SIG-M5 treated with dmso at 0.1 percent for 504 hours (cell line): ENCODE measurements around the gene CREG2.
"Not testable (repeated sequence)": the region's sequence is repeated elsewhere in the genome, so short reads cannot be mapped to it uniquely, and the experiment has no call there.

Experiments used
- DNase-seq: peaks from one replicate; lab custom pipeline; 2025; ENCODE audit not compliant: unreplicated experiment; lab: John Stamatoyannopoulos, UW

Gene CREG2

DNA sequence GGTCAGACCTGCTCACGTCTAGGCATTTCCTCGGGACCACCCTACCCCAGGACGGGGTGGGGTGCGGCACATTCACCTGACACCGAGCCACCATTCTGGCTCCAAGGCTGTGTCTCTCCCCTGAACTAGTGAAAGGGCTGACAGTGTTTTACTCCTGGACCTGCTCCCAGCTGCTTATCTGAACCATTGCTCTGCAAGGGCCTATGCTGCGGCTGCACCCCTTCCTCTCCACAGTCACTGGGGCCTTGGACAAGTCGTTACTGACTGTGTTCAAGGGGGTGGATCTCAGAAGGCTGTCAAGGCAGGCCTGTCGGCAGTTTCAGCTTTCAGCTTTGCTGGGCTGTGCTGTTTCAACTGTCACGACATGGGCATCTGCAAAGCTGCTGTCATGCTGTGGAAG lies 11.7 kb downstream of the CREG2 start:
- DNase-seq: no peak

DNA sequence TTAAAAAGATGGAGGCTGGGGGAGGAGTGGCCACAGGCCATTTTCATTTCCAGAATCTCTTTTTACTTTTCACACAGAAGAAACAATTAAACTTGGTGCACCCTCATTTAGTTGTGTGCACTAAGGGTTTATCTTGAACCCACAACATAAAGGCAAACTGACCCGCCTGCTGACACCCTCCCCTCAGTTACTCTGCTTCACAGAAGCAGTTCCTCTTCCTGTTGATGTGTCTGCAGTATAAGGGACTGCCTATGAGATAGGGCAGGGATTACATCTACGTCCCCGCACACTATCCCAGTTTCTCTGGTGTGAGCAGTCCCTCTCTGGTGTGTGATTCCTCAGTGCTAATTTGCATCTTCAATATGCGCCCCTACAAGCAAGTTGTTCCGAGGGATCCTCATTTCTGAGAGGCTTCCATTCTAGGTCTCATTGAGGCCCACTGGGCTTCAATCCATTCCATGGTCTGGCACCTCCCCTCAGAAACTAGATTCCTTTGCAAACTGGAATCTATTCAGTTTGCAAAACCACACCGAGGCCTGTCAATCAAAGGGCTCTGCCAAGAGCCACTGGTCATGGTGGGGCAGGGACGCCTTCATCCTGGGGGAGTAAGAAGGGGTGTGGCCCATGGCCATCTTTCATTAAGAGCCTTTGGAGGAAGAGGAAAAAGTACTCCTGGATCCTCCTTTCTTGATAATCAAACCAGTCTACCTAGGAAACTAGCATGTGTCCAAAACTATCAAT lies 12.3 kb downstream of the CREG2 start:
- no peak for DNase-seq

DNA sequence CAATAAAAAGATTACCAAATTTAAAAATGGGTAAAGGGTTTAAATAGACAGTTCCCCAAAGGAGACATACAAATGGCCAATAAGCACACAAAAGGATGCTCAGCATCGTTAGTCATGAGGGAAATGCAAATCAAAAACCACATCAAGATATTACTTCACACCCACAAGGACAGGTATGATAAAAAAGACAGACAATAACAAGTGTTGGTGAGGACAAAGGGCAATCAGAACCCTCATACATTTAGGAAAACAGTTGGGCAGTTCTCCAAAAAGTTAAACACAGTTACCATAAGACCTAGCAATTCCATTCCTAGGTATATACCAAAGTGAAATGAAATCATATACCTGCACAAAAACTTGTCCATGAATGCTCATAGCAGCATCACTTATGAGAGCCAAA lies 14.5 kb downstream of the CREG2 start:
- DNase-seq: no peak

- no peak for DNase-seq
These were observed 15.7 kb downstream of the CREG2 start for GRCh38 chr2:101371636-101372035.

GRCh38 chr2:101369100-101369499 lies 18.2 kb downstream of the CREG2 start:
- no peak for DNase-seq

DNA sequence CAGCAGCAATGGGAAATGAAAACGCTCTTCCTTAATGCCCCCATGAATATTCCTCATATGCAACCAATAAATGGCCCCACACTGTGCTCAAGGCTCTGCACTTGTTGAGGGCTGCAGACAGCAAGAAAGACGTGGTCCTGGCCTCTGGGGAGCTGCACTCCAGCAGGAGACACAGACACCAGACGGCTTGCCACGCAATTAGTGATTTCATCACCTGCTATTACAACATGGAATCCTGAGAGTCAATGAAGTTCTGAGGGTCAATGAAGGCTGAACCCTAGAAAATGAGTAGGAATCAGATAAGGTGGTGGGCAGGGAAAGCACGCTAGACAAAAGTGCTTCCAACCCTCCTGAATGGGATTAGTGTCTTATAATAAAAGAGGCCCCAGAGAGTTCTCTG lies 18.9 kb downstream of the CREG2 start:
- DNase-seq: no peak

DNA sequence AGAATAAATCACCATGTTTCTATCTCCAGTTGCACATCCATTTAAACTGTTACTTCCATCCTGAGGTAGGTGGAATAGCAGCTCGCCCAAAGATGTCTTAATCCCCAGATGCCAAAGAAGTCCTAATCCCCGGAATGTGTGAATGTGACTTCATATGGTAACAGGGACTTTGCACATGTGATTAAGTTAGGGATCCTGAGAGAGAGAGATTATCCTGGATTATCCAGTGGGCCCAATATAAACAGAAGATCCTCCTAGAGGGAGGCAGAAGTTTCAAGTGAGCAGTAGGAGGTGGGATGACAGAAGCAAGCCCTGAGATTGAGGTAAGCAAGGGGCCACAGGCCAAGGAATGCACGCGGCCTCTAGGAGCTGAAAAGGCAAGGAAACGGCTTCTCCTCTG lies 19.8 kb downstream of the CREG2 start:
- no peak for DNase-seq

DNA sequence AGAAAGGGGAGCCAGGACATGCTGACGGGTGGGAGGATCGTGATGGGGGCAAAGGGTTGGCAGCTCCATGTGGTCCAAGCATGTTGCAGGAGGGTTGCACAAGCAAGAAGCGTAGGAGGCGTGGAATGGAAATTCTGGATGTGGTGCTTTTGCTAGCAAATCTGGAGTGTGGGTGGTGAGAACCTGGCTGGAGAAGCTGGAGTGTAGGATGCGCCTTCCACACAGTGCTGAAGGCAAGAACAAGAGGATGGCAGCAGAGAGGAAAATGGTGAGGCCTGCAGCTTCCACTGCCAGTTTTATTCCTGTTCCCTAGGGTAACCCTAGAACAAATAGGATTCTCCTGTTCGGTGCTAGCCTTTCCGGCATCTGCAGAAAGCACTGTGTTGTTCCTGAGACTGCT lies 22.4 kb downstream of the CREG2 start:
- no peak for DNase-seq

GRCh38 chr2:101362777-101363176 lies 24.5 kb downstream of the CREG2 start:
- DNase-seq: no peak

DNA sequence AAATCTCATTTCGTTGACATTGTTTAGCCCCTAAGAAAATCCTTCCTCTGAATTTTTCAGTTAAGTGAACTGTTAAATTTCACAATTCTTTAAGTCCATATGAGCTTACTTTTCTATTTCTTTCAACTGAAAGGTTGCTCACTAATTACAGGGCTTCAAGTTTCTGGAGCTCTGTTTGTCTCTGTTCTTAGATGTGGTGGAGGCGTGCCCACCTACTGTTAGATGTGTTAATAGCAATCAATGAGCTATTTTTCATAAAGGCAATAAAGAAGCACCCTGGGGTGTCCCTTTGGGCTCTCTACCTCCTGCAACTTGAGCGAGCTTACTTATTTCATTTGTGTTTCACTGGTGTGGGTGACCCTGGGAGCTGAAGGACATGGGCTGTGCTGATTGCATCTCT lies 25.0 kb downstream of the CREG2 start:
- DNase-seq: no peak

- peak; percentile 12 for DNase-seq
These were observed 25.8 kb downstream of the CREG2 start for GRCh38 chr2:101361522-101361921.

DNA sequence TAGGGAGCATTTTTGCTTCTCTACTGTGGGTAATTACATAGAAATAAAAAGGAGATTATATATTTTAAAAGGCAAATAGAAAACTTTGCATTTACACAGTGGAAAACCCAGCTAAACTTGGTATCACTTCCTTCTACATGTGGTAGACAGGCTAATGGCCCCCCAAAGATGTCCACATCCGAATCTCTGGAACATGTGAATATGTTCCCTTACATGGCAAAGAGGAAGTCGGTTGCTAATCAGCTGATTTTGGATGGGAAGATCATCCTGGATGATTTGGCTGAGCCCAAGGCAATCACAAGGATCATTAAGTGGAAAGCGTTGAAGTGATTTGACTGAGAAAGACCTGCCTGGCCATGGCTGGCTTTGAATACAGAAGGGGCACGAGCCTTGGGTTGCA lies 26.2 kb downstream of the CREG2 start:
- DNase-seq: peak; percentile 53

- no peak for DNase-seq
These were observed 27.1 kb downstream of the CREG2 start for GRCh38 chr2:101360232-101360631.

GRCh38 chr2:101359410-101359954 lies 27.8 kb downstream of the CREG2 start:
- no peak for DNase-seq

DNA sequence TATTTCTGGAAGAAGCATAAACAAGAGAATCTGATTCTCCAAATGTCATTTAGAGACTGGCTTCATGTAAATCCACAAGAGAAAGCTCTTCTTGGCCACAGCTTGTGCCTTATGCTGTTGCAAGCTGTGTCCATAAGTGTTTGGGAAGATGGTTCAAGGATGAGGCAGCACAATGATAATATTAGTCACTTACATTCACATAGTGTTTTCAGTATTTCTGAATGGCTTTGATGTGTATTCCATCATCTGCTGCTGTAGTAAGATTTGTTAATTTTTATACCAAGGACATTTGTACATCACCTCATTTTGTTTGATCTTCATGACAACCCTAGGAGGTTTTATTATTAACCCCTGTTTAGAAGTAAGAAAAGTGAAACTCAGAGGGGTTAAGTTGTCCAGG lies 29.9 kb downstream of the CREG2 start:
- DNase-seq: no peak

GRCh38 chr2:101356521-101356920 lies 30.8 kb downstream of the CREG2 start:
- no peak for DNase-seq

DNA sequence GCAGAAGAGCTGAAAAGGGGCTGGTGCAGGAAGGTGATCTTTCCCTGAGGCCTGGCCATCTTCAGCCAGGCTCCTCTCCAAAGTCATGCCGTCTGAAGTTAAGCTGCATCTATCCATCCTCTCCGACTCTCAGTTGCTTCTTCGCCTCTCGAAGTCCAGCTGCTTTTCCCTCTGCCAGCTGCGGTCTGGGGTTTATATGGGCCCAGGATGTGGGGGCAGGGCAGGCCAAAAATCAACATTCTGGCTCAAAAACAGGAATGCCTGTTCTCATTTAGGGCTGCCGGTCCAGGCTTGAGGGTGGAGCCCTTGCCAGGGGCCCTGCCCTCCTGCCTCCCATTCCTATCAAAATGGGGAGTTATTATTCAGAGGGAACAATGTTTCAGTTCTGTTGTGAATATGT lies 31.2 kb downstream of the CREG2 start:
- no peak for DNase-seq

GRCh38 chr2:101355401-101356054 lies 31.8 kb downstream of the CREG2 start:
- no peak for DNase-seq

GRCh38 chr2:101354420-101355311 lies 32.6 kb downstream of the CREG2 start:
- DNase-seq: no peak

GRCh38 chr2:101352631-101353030 lies 34.7 kb downstream of the CREG2 start:
- not testable (repeated sequence) for DNase-seq

- DNase-seq: no peak
These were observed 36.1 kb downstream of the CREG2 start for GRCh38 chr2:101351207-101351606.
